Activated T-cell treated with anti-CD3 and anti-CD28 coated beads, Interleukin-2, amount 50 U/mL, for 1 hour (primary cell): ENCODE measurements around the gene SEMA3F.
"Not testable (repeated sequence)": the region's sequence is repeated elsewhere in the genome, so short reads cannot be mapped to it uniquely, and the experiment has no call there.

Experiments
- DNase-seq: peaks from one replicate; pipeline ENCODE4 v3.0.0-alpha.2; 2020

Gene SEMA3F

GRCh38 chr3:50212971-50213370 is 57.8 kb downstream of the SEMA3F start:
- no peak for DNase-seq

DNA sequence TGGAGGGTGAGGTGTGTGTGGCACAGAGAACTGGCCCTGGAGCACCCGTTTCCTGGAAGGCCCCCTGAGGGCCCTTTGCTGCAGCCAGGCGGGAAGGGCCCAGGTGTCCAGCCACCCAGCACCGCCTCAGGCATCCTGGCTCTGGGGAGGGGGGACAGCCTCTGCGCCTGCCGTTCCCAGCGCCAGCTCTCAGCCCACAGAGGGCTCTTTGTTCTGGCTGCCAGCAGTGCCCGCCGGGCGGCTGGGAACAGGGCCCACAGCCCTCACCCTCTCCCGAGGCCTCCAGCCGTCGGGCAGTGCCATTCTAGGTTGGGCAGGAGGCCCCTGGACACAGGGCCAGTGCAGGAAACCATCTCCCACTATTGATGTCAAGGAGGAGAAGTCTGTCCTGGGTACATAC is 58.2 kb downstream of the SEMA3F start:
- no peak for DNase-seq

DNA sequence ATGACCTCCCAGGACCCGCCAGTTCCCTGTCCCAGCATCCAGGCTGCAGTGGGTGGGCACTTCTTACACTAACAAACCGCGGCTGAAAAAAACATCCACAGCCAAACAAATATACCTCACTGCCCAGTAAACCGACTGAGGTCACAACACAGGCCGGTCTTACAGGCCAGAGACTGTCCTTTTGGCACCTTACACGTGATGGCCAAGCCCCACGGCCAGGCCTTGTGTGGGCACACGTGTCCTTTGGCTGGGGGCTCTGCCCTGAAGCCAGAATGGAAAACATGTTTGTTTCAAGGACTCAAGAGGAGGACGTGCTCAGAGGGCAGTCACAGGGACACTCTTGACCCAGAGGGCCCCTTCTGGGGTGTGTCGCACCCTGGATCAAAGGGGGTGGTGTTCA is 59.7 kb downstream of the SEMA3F start:
- no peak for DNase-seq

GRCh38 chr3:50215529-50215928 is 60.4 kb downstream of the SEMA3F start:
- no peak for DNase-seq

GRCh38 chr3:50217681-50218080 is 62.6 kb downstream of the SEMA3F start:
- no peak for DNase-seq

GRCh38 chr3:50218448-50218847 is 63.3 kb downstream of the SEMA3F start:
- no peak for DNase-seq

- no peak for DNase-seq
These were observed 64.2 kb downstream of the SEMA3F start for GRCh38 chr3:50219285-50219684.

- no peak for DNase-seq
These were observed 65.0 kb downstream of the SEMA3F start for GRCh38 chr3:50220109-50220508.

DNA sequence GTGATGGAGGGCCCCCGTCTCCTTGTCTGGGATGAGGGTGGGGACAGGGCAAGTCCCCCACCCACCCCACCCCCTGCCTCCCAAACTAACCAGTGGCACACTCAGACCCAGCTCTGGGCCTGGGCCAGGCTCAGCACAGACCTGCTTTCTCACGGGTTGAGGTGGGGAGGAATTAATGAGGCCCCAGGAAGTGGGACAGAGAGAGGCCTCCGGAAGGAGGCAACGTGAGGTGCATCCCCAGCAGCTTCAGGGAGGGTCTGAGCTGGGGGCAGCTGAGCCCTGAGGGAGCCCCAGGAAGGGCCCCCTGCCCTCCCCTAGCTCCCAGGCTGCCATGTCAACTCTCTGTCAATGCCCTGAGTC is 65.9 kb downstream of the SEMA3F start:
- no peak for DNase-seq

DNA sequence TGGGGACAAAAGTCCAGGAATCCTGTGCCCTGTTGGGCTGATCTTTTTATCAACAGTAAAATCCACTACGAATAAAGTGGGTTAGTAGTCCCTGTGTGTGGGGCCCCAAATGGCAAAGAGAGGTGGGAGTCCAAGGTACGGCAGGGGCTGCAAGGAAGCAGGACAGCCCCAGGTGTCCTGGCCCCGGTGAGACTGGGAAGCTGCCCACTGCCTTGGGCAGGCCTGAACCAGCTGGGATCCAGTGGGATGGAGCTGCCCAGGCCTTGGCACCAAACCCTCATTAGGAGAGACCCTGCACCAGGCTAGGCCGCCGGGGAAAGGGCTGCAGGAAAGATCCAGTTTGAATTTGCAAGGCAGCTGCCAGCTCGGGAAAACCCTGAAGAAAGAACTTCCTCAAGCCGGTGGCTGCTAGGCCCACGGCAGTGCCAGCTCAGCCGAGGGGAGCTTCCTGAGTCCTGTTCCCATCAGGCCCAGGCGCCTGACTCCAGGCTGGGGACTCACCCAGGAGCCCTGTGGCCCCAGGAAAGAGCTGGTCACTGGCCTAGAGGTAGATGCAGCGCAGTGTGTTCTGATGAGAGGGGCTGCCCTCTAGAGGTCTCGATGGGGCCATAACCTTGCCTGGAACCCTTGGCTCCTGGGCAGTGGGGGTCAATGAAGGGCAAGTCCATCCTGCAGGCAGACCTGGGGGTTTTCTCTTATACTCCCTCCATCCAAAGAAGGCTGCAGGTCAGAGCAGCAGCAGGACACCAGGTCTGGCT is 66.5 kb downstream of the SEMA3F start:
- DNase-seq = no peak

DNA sequence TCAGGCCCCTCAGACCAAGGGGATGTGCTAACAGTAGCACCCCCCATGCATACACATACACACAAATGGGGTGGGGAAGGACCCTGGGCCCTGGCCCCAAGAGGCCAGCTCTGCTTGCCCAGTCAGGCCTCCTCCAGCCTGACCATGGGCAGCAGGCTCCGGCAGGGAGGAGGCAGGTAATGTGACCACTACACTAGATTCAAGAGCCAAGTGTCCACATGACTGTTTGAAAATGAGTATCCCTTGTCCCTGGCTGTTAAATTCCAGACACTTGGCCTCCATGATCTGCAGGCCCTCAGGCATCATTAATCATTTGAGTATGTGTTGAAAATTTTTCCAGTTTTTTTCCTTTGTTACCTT is 67.0 kb downstream of the SEMA3F start:
- DNase-seq = no peak

DNA sequence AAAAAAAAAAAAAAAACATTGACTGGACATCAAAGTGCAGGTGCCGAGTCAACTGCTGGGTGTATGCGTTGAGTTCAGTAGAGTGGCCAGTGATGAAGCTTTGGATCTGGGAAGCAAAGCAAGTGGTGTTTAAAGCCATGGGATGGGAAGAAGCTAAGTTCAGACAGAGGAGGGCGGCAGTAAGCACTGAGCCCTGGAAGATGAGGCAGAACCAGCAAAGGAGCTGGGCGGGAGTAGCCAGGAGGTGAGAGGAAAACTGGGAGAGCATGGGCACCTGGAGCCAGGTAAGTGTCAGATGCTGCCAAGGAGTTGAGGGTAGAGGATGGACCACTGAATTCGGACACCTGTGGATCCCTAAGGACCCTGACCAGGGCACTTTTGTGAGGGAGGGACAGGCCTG is 69.5 kb downstream of the SEMA3F start:
- no peak for DNase-seq

DNA sequence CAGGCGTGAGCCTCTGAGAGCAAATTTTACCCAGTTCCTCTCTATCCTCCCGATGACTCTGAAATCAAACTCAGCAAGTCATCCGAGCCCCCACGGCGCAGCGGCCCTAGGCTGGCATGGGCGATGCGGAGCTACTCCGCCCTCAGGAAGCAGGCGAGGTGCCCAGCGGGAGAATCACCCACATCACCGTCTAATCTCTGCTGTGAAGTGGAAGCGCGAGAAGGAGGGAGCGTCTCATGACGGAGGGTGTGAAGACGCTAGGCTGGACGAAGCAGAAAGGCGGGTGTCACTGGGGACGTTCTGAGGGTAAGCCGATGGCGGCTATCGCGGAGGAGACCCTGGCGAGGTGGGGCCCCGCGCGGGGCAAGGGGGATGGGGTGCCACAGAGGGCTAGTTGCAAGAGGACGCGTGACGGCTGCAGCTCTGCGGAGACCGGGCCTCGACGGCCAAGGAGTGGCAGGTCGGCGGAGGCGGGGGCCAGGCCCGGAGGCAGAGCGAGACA is 71.8 kb downstream of the SEMA3F start:
- no peak for DNase-seq

DNA sequence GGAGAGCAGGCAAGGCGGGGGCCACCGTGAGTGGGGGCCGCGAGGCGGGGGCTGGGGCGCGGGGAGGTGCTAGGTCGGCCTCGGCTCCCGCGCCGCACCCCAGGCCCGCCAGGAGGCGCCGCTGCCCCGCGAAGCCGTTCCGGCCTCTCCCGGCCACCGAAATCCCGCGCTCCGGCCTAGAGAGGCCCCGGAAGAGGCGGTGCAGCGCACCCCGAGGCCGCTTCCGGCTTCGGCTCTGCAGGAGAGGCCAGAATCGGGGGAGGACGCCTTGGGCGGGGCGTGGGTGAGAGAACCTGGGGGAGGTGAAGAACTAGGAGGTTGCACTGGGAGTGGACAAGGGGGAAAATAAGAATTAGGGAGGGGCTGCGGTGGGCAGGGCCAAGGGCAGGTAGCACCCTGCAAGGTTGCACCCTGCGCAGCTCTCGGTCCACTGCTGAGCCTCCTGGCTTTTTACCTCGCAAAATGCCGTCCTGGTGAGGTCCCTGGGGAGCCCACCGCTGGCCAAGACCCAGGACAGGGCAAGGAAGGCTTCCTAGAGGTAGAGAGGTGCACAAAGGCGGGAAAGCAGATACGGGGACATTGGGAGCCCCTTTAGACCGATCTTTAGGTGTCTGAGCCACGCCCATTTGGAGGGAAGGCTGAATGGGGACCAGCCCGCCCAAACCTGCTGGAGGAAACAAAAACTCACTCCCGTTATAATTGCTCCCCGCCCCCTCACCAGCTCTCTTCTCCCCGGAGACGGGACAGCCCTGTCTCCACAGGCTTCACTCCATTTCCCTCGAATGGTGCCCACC is 72.5 kb downstream of the SEMA3F start:
- peak; percentile 92 for DNase-seq

- DNase-seq = not testable (repeated sequence)
These were observed 73.2 kb downstream of the SEMA3F start for GRCh38 chr3:50228184-50228763.

DNA sequence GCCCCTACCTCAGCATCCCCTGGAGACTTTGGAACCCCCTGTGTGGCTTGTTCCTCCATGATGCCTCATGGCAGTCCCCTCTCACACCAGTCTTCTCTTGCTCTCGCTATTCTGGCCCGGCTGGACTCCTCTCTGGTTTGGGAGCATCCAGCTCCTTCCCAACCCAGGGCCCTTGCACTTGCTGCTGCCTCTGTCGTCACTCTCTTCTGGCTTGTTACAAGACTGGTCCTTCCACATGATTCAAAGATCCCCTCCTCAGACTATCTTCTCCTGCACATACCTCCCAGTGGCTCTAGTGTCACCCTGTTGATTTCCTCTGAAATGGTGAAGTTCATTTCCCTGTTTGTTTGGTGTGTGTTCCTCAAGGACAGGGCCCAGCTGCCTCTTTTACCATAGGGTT is 74.4 kb downstream of the SEMA3F start:
- DNase-seq = no peak

- no peak for DNase-seq
These were observed 75.1 kb downstream of the SEMA3F start for GRCh38 chr3:50230104-50230793.

- no peak for DNase-seq
These were observed 75.6 kb downstream of the SEMA3F start for GRCh38 chr3:50230794-50231125.

GRCh38 chr3:50231581-50231980 is 76.5 kb downstream of the SEMA3F start:
- DNase-seq = no peak

DNA sequence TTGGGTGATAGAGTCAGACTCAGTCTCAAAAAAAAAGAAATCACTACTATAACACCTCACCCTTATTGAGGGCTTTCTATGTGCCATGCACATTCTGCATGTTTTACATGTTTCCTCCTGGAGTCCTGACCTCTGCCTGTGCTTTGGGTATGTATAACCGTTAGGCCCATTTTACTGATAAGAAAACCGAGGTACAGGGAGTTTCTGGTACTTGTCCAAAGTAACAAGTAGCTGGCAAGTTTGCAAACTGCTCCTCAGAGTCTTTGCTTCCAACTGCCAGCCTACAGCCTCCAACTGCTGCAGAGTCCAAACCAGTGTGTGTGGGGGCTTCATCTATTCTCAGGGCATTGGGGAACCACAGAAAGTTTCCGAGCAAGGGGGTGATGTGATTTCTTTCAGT is 77.2 kb downstream of the SEMA3F start:
- DNase-seq = no peak

DNA sequence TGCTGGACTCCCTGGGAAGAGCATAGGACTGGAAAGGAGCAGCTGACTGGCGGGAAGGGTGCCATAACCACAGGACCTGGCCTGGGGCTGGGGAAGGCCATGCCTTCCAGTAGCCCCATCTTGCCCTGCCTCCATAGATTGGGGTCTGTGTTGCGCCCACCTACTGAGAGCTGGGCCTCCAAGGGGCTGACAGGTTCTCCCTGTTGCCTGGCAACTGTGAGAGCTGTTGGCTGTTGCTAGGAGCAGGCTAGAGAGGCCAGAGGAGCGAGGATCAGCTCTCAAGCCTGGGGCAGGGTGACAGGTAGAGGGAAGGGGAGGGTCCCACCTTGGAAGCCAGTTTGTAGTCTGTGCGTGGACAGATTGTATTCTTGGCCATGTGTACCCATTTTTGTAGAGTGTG is 78.1 kb downstream of the SEMA3F start:
- DNase-seq = no peak

- DNase-seq = peak; percentile 99
These were observed 80.8 kb downstream of the SEMA3F start, which contains the start of gene GNAI2 for GRCh38 chr3:50235716-50236483. Gene GNAI2, plus strand, starts transcription at chr3:50236204. Its CDS starts 132 bp downstream, at chr3:50236336.
